Muscle of arm (tissue), 12 donors: ENCODE results near the gene TTC39A. TPM values are rescaled to one million over a fixed set of nuclear protein-coding genes. Genes with fewer than 3 reads are reported as not detected.

Experiments
- DNase-seq: peaks from one replicate; pipeline ENCODE4 v3.0.0-alpha.2; 2013
- polyA plus RNA-seq, 12 donors: library from polyadenylated mRNA; unstranded; fragments of 120-200 nt; gene quantifications; one replicate each; pipeline ENCODE4 v1.2.1, GENCODE V29; 2013; ENCODE audit not compliant: insufficient read length in 12 of 12

Gene TTC39A
- polyA plus RNA-seq, 12 donors, result 2.0 to 18.9 (median 6.1) TPM; not detected in 1

DNA sequence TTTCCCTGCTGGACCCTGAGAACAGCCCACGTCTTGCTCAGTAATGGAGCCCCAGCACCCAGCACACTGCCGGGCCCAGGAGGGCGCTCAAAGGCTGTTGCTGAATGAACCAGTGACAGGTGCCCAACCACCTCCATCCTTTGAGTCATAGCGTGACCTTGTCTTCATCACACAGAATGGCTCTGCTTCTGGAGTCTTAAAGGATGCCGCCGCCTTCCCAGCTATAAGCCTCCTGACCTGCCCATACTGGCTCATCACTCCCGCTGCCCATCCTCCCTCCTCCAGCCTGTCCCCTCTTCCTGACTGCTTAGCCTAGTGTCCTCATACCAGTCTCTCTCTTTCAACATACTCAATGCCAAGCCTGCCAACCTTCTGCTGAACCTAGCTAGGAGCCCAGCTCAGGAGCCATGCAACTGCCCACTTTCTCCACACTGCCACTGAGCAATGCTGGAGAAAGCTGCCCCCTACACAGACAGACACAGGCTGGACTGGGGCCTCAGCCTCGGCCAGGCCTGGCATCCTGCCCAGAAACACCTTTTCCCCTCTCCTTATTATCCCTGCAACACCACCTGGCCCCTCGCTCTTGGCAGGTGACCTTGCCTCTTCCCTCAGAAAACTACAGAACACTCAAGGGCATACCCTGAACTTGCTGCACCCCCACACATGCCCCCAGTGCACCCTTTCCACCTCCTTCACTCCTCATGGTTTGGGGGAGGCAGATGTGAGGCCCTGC, 14.1 kb downstream of the TTC39A start:
- no peak for DNase-seq

GRCh38 chr1:51314974-51315373, 15.4 kb downstream of the TTC39A start:
- DNase-seq, result no peak

DNA sequence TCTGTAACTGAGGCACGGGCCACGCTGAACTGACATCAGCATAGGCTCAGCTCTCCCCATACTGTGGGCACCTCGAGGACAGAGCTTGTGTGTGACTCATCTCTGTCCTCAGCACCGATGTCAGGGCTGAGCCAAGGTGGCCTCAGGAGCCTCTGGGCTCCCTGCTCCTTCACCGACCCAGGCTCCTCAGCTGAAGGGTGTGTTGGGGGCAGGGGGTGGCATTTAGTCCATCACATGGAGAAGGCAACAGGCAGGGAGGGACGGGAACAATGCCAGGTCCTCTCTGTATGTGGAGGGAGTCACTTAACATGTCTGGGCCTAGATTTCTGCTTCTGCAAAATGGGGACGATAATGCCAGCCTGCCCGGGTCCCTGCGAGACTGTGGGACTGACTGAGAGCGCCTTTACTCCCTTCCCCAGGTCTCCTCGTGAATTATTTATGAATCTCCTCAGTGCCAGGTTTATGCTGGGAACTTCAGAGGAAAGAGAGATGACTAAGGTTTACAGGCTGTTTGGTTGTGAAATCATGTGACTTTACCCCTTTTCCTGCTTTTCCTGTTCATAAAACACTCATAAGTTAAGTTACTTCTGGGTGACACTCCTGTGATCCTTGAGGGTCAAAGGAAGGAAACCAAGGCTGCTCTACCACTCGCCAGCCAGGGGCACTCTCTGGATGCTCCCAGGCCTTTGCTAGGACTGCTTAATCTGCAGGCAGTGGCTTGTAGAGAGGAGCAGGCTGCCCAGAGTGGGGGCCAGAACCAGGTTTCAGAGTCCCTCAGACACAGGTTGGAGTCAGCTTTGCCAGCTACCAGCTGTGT, 16.2 kb downstream of the TTC39A start:
- no peak for DNase-seq

DNA sequence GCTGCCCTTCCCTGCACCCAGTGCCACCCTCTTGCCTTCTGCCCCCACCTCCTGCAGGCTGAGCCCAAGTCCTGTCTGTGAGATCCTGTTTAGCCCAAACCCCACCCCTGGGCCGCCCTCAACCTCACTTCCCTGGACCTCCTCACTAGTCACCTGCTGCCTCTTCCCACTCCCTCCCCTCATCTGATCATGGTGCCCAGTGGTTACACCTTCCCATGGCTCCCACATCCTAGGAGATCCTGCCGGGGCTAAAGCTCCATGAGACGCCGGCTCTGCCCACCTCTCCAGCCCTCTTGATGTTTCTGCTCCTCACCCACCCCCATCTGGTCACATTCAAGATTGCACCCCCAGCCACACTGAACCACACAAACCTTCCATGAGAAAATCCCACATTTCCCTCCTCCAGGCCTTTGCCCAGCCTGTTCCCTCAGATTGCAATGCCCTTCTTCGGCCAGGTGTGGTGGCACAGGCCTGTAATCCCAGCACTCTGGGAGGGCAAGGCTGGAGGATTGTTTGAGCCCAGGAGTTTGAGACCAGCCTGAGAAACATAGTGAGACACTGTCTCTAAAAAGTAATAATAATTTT, 17.0 kb downstream of the TTC39A start:
- no peak for DNase-seq

DNA sequence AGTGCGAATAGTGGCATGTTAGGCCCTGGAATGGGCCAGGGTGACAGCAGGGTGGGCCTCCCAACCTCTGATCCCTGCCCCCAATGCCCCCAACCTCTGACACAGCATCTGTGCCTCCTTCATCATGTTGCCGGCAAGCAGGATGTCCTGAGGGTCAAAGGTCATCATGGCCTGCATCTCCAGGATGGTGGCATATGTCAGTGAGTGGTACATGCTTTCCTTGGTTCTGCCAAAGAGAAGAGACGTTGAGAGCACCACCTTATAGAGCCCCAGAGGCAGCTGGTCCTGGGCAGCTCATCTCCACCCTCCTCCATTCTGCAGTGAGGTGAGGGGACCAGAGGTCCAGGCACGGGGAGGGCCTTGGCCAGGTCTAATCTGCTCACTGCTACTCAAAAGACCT, 17.6 kb downstream of the TTC39A start:
- DNase-seq, result no peak

DNA sequence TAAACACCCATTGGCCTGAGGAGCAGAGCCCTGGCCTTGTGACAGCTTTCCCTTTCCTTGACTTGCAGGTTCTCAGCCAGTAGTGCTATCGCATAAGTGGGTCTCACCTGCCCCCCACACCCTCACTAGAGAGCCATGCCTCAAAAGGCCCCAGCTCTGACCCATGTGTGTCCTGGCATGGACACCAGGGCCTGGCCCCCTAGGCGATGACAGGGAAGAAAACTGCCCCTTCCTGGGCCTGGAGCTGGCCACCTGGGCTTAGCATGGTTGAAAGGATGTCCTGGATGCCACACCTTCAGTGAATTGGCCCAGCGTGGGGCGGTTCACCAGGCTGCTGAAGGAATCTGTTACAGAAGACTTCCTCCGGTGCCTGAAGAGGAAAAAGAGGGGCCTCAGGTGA, 18.5 kb downstream of the TTC39A start:
- DNase-seq, result no peak

DNA sequence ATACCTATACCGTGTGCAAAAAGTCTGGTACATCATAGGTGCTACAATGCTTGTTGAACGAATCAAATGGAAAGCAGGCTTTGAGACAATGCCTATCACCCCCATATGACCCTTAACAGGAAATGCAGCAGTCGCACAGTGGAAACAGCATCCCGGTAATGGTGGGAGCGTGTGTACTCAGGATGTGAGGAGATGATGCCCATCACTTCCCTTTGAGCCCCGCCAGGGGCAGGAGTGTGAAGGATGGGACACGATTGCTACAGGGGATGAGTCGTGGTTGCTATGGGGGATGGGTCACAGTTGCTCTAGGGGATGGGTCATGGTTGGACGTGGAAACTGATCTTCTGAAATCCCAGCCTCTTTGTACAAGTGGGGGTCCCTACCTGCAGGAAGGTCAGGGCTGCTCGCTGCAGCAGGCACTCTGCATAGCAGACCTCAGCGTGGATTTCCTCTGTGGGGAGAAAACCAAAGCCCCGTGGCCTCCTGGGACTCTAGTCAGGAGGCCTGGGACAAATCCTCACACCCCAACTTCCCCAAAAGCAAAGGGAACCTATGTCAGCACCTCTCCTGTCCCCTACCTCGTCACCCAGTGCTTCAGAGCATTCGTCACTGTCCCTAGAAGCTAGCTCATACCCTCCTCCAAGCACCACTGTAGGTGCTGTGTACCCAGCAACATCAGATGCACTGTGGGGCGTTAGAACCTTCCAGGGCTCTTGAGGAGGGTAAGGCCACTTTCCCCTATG, 19.3 kb downstream of the TTC39A start:
- no peak for DNase-seq

- DNase-seq, result no peak
Measured at GRCh38 chr1:51309291-51309690, 21.1 kb downstream of the TTC39A start.

GRCh38 chr1:51308636-51309035, 21.7 kb downstream of the TTC39A start:
- no peak for DNase-seq

GRCh38 chr1:51306950-51307349, 23.4 kb downstream of the TTC39A start:
- no peak for DNase-seq

- DNase-seq, result no peak
Measured at GRCh38 chr1:51305371-51305823, 25.0 kb downstream of the TTC39A start.

- no peak for DNase-seq
Measured at GRCh38 chr1:51304360-51304759, 26.0 kb downstream of the TTC39A start.

- no peak for DNase-seq
Measured at GRCh38 chr1:51303751-51304251, 26.6 kb downstream of the TTC39A start.

- no peak for DNase-seq
Measured at GRCh38 chr1:51303315-51303714, 27.0 kb downstream of the TTC39A start.

DNA sequence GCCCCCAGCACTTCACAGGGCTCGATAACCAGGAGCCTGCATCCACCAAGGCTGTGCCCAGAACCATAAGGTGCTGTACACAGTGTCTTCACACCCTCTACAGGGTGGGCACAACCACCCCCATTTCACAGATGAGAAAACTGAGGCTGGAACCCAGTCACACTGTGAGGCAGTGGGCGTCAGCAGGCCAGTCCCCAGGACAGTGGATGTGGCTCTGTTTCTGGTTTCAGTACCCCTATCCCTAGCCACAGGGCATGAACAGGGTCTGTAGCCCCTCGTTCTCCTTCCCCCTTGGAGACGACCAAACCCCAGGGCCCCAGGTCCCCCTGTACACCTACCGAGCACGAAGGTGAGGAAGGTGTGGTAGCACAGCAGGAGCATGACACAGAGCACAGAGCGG, 27.6 kb downstream of the TTC39A start:
- DNase-seq, result no peak

DNA sequence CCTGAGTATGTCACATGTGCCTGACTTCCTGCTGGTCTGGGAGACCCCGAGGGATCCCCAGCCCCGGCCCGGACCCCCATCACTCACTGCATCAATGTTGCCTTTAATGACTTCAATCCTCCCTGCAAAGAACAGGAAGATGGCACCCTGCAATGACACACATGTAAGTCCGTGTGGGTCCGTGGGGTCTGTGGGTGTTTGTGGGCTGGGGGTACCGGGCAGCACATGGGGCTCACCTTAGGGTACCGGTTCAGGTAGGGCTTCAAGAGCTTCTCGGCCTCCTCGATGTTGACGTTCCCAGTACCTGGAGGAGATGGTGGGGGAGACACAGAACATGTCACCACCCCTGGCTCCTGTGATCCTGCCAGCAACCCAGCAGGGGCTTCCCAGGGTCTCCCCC, 28.1 kb downstream of the TTC39A start:
- no peak for DNase-seq

DNA sequence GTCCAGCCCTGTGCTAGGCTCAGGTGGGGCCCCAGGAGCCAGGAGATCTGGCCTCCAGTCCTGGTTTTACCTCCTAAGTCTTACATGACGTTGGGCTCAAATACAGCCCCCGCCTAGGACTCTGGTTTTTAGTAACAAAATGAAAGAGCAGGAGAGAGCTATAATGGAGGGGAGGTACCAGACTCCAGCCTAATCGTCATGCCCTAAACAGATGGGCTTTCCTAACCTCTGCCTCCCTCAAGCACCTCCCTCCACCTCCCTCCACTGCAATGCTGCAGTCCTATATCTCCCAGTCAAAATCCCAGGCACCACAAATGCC, 28.6 kb downstream of the TTC39A start:
- no peak for DNase-seq

DNA sequence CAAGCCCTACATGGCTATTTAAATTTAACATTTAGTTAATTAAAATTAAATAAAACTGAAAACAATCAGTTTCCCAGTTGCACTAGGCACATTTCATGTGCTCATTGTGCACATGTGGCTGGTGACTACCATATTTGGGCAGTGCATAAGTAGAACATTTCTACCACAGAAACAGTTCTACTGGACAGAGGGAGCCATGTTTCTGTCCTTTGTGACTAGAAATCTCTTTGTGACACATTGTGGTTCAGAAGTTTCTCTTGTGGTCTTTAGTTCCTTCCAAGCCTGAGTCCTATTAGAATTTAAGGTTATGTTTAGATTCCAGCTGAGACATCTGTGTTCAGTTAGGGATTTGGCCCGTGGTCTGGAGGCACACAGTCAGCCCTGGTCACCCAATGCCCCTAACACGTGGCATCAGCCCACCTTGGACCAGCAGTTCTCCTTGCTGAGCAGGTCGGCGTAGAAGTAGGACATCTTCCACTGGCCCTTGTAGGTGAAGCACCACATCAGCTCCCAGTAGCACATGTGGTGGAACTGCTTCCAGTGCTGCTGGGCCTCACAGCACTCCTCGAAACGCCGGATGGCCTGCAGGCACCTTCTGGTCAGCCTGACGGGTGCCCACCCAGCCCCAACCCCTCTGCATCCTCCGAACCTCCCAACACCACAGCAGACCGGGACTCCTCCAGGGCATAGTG, 29.1 kb downstream of the TTC39A start:
- no peak for DNase-seq

GRCh38 chr1:51299981-51300670, 30.2 kb downstream of the TTC39A start:
- no peak for DNase-seq

GRCh38 chr1:51299185-51299885, 31.0 kb downstream of the TTC39A start:
- no peak for DNase-seq
